ENCODE data around the gene HHIPL1.

HHIPL1 gene

GRCh38 chr14:99677231-99678140 is 32.6 kb downstream of the HHIPL1 start:
- no peak for DNase-seq

- DNase-seq: no peak
These were observed 33.3 kb downstream of the HHIPL1 start for GRCh38 chr14:99678198-99678597.

GRCh38 chr14:99679111-99679510 is 34.2 kb downstream of the HHIPL1 start:
- peak; percentile 27 for DNase-seq

- no peak for DNase-seq
These were observed 34.6 kb downstream of the HHIPL1 start for GRCh38 chr14:99679543-99679942.

GRCh38 chr14:99679996-99680395 is 35.1 kb downstream of the HHIPL1 start:
- no peak for DNase-seq

GRCh38 chr14:99681101-99681831 is 36.3 kb downstream of the HHIPL1 start:
- DNase-seq: no peak

- no peak for DNase-seq
These were observed 36.9 kb downstream of the HHIPL1 start for GRCh38 chr14:99681832-99682148.

- peak; percentile 78 for DNase-seq
These were observed 38.1 kb downstream of the HHIPL1 start for GRCh38 chr14:99682809-99683618.

- peak; percentile 99 for DNase-seq
These were observed 38.9 kb downstream of the HHIPL1 start, which contains the start of gene CYP46A1 for GRCh38 chr14:99683619-99684409. CYP46A1 (plus strand) TSS chr14:99684298; CDS start chr14:99684418, 120 bp downstream.

GRCh38 chr14:99684410-99684934 is 39.5 kb downstream of the HHIPL1 start:
- DNase-seq: peak; percentile 34

GRCh38 chr14:99685151-99685591 is 40.2 kb downstream of the HHIPL1 start:
- DNase-seq: no peak

GRCh38 chr14:99685596-99685995 is 40.7 kb downstream of the HHIPL1 start:
- no peak for DNase-seq

GRCh38 chr14:99686557-99687283 is 41.8 kb downstream of the HHIPL1 start:
- no peak for DNase-seq

GRCh38 chr14:99687284-99688209 is 42.6 kb downstream of the HHIPL1 start:
- DNase-seq: peak; percentile 25

GRCh38 chr14:99688210-99688581 is 43.3 kb downstream of the HHIPL1 start:
- DNase-seq: no peak

GRCh38 chr14:99688629-99689028 is 43.7 kb downstream of the HHIPL1 start:
- no peak for DNase-seq

- no peak for DNase-seq
These were observed 44.6 kb downstream of the HHIPL1 start for GRCh38 chr14:99689266-99690236.

- DNase-seq: no peak
These were observed 45.7 kb downstream of the HHIPL1 start for GRCh38 chr14:99690636-99691035.

All from NCI-H82 (cell line).